NCI-H82 treated with DMSO at 0.1 percent for 48 hours (cell line): Measurements from ENCODE around the gene FNDC3B.

Source experiments
- DNase-seq: peaks from one replicate; lab custom pipeline; 2025; ENCODE audit not compliant: unreplicated experiment; lab: John Stamatoyannopoulos, UW

FNDC3B gene

DNA sequence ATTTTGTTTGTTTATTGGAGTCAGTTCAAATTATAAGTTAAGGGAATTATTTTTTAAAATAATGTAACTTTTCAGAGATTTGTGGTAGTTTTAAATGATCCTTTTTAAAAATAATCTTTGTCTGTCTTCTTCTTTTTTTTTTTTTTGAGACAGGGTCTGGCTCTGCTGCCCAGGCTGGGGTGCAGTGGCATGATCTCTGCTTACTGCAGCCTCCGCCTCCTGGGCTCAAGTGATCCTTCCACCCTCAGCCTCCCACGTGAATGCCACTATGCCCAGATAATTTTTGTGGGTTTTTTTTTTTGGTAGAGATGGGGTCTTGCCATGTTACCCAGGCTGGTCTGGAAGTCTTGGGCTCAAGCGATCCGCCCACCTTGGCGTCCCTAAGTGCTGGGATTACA lies 12.6 kb downstream of the FNDC3B start:
- no peak for DNase-seq

DNA sequence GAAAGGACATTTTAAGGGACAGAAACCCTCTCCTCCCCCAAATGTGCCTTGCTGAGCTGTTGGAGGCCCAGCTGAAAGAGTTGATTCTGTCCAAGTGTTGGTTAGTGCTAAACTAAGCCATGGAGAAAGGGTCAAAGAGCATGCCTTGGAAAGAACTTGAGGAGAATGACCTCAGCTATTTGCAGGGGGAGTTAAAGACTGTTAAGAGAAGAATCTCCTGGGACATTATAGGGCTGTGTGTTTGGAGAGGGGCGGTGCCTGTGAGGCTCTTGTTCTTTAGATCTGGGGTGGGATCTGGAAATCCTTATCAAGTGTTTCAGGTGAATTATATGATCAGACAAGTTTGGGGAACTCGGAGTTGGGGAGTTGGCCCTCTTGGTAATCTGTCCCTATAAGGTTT lies 13.0 kb downstream of the FNDC3B start:
- no peak for DNase-seq

DNA sequence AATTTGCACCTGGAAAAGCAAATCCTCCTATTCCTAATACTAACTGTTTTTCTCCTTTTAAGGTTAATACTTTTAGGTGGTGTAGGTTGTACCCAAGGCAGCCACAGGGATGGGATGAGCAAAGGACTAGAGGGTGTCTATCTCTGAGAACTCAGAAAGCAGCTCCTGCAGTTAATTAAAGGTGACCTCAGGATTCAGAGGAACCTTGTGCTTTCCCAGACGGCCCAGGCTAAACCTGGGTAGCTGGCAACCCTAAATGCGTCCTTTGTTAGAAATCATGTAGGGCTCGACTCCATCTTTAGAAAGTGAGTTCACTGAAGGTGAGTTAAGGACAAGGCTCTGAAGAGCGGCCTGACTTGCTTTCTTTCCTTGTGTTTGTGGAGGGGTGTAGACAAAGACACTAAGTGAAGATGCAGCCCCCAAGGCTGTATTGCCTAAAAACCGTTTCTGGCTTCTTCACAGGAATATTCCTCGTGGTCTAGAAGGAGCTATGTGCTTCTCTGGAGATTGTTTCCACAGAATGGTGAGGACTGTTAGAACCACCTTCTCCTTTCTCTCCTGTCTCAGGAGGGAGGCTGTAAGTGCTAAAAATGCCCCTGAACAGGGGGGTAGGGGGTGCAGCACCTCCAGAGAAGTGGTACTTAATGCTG lies 14.9 kb downstream of the FNDC3B start:
- DNase-seq = no peak

DNA sequence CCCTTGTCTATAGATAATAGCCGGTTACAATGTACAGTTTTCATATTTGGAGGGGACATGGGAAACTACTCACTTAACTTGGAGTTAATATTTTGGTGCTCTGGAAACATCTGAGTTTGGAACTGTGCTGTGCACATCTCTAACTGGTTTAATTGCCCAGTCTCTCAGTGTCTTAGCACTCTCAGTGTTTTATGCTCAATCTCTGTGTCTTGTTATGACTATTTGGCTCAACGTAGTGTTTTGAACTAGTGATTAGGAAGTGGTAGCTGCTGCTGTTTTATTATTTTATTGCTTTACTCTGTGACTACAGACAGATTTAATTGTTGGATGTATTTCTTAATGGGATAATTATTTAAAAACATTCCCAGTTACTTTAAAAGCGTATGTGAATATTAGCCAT lies 17.0 kb downstream of the FNDC3B start:
- DNase-seq = no peak

DNA sequence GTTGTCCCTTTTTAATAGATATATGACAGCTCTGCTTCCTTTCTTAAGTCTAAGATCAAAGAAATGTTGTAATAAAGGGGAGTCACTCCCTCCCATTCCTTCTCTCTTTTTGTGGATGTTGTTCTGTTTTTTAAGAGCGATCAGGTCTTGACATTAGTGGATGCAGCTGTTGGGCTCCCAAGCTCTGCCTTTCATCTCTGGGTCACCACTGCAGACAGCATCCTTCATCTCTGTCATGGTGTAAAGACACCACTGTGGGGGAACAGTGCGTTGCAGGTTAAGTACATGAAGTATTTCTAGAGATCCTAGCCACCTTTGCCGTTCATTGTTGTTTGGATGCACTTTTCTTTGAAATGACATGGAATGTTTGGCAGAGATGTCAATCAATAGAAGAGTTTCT lies 17.7 kb downstream of the FNDC3B start:
- DNase-seq = no peak

DNA sequence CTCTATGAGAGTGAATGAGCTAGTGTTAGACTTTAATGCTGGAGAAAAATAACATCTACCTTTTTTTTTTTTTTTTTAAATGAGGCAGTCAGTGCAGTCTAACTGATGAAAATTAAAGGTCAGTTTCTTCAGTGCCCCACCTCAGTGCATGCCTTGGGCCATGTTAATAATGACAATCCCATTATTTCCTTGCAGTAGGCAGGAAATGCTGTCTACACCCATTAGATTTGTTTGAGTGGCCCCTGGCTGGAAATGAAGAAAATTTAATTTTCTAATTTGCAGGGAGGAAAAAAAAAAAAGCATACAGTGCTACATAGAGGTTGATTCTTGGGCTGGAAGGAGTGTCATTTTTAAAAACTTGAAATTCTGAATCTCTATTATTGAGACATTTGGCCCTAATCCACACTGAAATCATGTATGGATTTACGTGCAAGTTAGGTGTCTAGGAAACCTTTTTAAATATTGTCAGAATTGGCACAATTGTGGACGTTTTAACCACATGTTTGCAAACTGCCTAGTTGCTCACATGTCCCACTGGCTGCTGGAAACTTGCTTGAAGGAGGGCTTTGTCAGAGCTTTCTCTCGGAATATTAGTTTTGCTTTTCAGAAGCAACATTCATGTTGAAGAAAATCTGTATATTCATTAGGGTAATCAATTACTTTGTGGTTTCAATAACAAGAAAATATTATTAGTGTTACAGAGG lies 18.4 kb downstream of the FNDC3B start:
- DNase-seq = no peak

DNA sequence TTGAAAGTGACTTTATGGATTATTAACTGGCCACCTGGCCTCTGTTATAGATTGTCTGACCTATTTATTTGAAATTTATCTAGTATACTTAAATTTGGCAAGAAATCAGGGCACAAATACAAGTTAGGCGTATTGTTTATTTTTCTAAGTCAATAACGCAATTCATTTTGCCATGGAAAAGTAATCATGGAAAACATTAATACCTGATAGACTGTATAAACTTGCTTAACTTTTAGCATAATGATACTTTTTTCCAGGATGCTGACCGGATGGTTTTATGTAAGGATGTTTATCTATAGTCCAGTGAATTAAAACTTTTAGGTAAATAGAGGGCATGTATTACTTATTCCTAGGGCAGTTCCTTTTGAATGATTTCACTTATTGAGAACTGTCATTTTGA lies 20.2 kb downstream of the FNDC3B start:
- DNase-seq = no peak

DNA sequence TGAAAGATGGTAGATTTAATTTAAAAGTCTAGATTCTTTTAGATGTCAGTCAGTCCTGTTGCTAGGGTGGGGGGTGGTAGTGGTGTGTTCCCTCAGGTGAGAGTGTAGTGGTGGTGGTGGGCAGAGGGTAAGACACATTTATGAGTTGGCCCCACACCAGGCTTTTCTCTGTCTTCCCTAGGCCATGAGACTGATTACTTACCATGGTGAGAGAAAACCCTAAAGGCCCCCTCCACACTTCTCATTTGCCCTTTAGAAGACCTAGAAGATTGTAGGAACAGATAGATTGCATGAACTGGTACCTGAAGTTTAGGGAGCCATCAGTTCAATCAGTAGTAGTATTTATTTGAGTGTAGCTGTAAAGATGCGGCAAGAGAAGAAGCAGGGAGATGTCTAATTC lies 20.9 kb downstream of the FNDC3B start:
- no peak for DNase-seq

DNA sequence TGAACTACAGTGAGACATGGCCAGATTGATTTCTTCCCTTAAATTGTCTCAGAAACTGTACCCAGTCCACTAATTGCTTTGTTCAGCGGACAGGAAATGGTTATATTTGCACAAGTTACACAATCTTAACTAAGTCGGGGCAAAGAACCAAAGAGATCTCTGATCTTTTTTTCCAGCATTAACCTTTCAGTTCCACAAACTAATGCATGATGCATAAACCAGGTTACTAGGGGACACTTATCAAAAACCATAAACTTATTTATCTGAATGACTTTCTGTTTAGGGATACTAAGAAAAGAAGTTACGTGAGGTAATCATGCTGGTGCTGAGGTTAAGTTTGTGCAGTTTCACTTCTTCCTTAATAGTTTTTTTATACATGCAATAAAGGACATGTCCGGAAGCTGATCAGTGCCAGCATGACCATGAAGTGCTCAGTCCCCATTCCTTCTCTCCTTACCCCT lies 22.4 kb downstream of the FNDC3B start:
- no peak for DNase-seq

DNA sequence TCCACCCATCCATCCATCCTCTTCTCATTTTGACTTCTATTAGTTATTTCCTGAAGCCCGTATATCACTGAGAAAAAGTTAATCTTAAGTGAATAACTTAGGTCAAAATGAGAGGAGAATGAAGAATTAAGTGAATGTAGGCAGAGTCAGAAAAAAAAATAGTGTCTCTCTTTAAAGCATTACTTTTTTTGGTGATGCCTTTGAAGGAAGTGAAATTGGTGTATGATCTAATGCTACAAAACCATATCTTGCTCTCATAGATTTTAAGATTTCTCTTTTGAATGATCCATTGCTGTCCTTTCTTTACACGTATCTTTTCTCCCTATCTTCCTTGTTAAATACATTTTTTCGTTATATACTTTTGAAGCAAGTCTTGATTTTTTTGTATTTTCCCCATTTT lies 23.4 kb downstream of the FNDC3B start:
- no peak for DNase-seq

DNA sequence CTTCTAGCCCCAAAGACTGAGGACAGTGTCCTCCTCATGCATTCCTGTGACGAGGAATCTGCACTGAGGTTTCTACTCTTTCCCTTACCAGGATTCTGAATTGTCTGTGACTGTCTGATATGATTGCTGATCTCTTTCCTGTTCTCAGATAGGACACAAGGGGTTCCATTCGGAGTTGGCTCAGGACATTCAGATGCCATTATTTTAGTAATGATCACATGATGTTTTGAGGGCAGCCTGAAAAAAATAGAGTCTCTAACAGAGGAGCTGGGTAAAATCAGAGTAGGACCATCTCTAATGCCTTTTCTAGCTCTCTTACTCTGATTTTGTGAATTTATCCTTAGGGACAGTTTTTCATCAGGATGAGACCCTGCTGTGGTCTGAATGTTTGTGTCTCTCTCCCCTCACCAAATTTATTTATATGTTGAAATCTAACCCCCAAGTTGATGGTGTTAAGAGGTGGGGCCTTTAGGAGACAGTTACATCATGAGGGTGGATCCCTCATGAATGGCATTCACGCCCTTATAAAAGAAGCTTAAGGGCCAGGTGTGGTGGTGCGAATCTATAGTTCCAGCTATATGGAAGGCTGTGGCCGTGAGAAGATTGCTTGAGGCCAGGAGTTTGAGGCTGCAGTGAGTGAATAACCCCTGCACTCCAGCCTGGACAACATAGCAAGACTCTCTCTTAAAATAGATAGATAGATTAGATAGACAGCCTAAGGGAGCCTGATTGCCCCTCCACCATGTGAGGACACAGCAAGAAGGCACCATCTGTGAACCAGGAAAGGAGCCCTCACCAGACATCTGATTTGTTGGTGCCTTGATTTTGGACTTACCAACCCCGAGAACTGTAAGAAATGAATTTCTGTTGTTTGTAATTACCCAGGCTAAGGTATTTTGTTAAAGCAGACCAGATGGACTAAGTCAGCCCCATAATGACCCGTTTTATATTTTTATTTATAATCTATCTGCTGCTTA lies 24.4 kb downstream of the FNDC3B start:
- DNase-seq = no peak

DNA sequence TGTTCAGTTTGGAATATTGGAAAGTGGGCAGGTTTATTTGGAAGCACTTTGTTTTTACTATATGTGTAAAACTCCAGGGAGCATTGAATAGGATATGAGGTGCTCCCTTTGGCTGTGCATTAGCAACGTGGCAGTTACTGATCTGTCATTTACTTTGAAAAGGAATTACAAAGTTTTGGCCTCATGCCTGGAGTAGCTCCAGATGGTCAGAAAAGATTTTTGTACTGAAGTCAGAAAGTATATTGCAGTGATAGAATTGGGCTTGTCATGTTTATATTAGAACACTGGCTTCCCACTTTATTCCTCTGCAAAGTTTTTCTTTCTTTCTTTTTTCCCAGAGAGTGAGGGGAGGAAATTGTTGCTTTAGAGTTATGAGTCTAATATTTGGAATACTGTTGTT lies 26.1 kb downstream of the FNDC3B start:
- DNase-seq = no peak

DNA sequence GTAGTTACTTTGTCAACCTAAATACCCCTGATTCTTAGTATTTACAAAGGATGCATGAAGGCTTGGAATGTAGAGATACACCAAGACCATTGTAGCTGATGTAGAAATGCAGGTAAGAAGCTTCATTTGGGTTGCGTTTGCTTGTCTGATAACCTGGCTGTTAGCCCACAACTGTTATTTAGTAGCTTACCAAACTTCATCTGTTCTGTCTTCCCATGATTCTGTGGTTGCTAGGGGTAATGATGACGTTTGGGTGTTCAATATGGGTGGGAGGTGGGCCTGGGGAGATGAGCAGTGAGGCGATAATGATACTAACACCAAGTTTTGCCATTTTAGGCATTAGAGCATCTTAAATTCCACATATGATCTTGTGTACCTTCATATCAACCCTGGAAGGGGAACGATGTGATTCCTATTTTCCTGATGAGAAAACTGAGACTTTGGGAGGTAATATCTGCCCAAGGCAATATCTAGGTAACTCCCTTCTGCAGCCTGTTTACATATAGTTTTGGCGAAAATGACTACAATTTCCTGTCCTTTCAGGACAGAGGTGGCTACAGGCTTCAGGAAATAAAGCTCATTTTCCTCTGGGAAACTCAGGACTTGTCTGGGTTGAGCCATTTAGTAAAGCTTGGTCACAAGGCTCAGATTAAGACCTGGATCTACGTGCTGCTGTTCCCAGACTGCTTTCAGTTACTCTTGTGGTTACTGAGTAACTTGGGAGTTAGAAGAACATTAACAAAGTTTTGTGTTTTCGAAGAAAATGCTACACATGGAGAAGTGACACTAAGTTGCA lies 26.8 kb downstream of the FNDC3B start:
- no peak for DNase-seq

DNA sequence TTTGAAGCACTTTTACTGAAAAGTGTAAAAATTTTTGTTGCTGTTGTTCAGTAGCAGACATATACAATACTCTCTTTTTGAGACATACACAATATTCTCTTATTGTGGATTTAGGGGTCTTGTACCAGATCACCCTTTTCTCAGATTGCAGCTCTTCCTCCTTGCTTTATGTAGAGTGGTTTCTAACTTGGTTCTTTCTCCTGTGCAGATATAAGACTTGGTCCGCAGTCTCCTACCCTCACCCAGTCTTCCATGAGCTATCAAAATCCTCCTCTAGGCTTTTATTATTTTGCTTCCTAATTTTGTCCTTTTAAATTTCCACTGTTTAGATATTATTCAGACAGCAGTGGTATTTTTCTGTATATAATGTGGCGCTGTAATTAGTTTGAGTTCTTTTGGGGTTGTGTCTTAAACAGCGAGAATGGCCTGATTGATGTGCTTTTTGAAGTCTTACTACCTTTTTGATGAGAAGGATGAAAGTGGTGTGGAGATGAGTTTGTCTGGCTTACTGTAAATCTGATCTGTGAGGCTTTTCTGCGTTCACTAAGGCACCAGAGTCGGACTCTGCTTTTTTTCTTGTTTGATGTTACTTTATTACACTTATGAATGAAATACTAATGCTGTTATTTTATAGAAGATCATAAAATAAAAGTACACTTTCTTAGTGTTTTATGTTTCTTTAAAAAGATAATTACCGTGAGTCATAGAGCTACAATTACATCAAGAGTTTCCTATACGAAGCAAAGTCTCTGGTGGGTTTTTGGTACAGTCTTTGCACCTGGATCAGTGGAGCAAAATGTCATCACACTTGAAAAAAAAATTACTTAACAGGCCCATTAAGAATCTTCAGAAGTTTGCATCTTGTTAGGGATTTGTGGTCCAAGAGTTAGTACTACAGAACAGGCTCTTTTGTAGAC lies 27.8 kb downstream of the FNDC3B start:
- no peak for DNase-seq

DNA sequence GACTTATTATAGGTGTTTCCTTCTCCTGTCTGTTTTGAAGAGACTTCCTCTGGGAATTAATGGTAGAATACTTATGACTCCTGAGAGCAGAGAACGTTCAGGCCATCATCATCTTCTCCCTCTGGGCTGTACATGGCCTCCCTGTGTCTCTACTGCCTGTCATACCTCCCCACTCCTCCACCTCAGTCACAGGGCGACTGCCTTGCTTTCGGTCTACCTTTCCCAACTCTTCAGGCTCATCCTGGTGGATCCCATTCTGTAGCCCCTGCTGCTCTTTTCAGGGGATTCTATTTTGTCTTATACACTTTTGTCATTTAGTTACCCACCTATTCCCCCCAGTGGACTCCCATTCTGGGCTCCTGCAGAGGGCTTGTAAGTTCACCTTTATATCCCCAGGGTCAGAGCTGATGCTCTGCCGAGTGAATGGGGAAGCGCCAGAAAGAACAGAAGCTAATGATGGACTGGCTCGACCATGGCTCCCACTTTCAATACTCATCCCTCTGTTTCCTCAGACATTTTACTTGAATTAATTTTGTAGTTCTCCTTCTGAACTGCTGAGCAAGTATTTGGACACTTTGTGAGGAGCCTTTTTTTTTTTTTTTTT lies 28.6 kb downstream of the FNDC3B start:
- no peak for DNase-seq

DNA sequence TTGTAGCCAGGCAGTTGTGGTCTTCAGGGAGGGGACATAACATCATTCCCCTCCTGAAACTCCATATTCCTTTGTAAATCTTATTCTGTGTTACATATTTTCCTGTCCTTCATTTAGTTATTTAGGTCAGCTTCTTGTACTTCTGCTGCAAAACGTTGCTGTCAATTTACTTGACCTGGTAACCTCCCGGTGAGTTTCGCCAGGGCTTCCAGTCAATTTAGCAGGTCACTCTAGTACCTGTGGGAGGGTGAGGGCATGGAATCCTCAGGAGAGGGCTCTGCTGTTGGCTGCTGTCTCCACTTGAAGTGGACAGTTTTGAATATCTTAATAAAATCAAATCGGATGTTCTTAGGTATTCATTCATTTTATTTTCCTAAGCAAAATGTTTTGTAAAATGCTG lies 29.6 kb downstream of the FNDC3B start:
- no peak for DNase-seq

DNA sequence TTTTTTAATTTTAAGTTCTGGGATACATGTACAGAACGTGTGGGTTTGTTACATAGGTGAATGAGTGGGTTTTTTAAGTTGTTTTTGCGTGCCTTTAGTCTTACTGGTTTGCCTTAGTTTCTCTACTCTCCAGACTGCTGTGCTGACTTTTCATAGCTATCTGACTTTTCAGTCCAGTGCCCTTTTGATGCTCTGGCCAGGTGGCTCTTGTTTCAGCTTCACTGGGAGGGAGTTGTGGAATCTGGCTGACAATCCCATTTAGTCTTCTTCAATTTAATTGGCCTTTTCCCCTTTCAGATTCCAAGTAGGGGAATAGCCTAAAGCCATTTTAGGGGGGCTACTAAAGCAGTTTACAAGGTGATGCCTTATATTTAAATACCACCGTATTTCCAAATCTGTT lies 30.1 kb downstream of the FNDC3B start:
- no peak for DNase-seq

DNA sequence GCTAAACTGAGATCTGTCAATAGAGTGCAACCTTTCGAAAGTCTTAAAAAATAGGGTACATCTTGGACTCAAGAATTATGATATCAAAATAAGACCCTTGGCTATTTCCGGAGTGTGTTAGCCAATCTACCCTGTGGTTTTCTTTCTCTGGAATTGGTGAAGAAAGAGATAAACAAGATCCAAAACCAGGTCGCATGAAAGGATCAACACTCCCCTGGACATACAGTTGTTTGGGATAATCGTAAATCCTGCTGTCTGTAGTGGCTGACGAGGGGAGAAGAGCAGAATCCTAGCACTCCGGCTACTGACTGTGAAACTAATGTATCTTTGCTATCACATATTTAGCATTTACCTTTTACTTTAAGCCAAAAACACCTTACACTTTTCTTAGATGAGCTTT lies 30.9 kb downstream of the FNDC3B start:
- no peak for DNase-seq

DNA sequence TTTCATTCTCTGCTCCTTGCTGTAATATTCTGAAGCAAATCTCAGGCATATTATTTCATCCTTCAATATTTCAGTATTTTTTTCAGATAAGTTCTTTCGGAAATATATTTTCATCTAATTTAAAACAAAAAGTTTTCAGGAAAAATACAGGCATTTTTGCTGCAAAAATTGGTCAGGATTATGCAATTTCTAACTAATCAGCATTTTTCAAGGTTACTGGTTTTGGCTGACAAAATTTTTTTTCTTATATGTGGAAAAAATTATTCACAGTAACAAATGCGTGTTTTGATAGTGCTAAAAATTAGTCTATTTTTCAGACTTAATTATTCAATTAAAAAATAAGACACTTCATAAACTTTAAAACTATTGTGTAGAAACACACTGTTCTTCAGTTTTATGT lies 31.4 kb downstream of the FNDC3B start:
- no peak for DNase-seq
